Astrocyte (in vitro differentiated cells and primary cell): ENCODE results near the gene WNT4.

Source experiments
- EZH2 ChIP-seq: IDR thresholded peaks from 2 replicates; pipeline ENCODE4 v1.6.1; 2012; ENCODE audit warnings: mild to moderate bottlenecking, low read length, inconsistent platforms; ENCODE audit not compliant: insufficient read depth
- TF ChIP-seq, protein P1 (sequence below): IDR thresholded peaks from 2 replicates; pipeline ENCODE4 v1.5.1; 2011; ENCODE audit warnings: low read depth, mild to moderate bottlenecking, inconsistent platforms, low read length, moderate library complexity; ENCODE audit not compliant: insufficient read depth

DNA sequence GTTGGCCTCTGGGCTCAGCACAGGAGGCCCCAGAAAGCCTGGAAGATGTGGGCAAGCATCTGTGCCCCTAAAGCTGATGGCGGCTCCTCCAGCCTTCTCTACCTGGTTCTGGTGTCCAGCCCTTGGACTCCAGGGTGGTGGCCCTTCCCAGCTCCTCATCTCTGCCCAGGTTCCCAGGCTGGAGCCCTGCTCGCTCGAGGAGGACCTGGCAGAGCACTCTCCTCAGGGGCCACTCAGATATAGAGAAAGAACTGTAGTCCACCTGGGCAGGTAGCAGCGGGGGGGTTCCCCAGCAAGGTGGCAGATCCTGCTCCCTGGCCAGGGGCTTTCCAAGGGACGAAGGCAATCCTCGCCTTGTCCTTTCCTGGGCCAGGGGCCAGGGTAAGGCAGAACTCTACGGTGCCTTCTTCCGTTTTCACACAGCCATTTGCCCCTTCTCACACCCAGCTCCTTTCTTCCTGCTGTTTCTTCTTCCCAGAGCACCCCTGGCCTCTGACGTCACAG is 18.9 kb downstream of the WNT4 start:
- TF ChIP-seq, protein P1, sequence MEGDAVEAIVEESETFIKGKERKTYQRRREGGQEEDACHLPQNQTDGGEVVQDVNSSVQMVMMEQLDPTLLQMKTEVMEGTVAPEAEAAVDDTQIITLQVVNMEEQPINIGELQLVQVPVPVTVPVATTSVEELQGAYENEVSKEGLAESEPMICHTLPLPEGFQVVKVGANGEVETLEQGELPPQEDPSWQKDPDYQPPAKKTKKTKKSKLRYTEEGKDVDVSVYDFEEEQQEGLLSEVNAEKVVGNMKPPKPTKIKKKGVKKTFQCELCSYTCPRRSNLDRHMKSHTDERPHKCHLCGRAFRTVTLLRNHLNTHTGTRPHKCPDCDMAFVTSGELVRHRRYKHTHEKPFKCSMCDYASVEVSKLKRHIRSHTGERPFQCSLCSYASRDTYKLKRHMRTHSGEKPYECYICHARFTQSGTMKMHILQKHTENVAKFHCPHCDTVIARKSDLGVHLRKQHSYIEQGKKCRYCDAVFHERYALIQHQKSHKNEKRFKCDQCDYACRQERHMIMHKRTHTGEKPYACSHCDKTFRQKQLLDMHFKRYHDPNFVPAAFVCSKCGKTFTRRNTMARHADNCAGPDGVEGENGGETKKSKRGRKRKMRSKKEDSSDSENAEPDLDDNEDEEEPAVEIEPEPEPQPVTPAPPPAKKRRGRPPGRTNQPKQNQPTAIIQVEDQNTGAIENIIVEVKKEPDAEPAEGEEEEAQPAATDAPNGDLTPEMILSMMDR: no peak
- TF ChIP-seq EZH2: no peak
